HG03342 (cell line): ENCODE data around the gene ELOVL3.
"Not testable (repeated sequence)": the region's sequence is repeated elsewhere in the genome, so short reads cannot be mapped to it uniquely, and the experiment has no call there.

Experiments used
- ATAC-seq: cut with Tn5 transposase; IDR thresholded peaks from one replicate; pipeline ENCODE4 v1.9.1; 2021; ENCODE audit warnings: mild to moderate bottlenecking, moderate library complexity; ENCODE audit not compliant: unreplicated experiment

ELOVL3 gene

DNA sequence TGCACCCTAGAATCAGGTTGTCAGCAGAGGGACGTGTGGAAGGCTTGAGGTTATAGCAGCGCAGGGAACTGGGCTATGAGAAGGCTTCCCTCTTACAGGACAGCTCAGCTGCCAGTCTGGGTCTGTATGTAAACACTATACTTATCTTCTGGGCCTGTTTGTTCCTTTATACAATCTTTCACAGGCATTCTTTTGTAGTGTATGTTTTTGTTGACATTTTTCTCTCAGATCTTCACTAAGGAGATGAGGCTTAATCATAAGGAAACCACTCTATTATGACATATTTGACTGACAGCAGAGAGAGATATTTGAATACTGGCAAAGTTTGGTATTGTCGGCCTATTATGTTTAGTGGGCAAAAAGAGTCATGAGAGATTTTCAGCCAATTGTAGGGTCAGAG lies 20.2 kb downstream of the ELOVL3 start:
- ATAC-seq, result no peak

DNA sequence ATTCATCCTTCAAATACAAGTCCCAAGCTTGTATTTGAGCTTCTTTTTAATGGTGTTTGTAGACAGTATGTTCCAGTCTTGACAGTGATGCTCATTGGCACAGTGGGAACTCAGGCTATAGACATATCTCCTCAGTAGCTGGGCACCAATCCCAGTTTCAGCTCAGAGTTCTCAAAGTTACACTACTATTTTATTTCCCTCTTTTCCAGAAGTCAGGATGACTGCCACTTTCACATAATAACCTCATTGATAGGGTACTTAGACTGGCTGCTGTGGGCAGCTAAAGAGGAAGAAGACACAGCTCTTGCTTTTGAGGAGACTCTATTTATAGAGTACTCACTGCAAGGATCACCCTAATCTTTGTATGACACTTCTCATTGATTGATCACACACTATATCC lies 21.6 kb downstream of the ELOVL3 start:
- no peak for ATAC-seq

DNA sequence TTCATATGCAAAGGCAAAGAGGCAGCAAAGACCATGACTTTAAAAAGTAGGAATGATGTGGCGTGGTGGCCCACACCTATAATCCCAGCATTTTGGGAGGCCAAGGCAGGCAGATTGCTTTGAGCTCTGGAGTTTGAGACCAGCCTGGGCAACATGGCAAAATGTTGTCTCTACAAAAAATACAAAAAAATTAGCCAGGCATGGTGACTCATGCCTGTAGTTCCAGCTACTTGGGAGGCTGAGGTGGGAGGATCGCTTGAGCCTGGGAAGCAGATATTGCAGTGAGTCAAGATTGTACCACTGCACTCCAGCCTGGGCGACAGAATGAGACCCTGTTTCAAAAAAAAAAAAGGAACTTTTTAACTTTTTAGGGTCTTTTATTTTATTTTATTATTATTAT lies 26.4 kb downstream of the ELOVL3 start:
- not testable (repeated sequence) for ATAC-seq

DNA sequence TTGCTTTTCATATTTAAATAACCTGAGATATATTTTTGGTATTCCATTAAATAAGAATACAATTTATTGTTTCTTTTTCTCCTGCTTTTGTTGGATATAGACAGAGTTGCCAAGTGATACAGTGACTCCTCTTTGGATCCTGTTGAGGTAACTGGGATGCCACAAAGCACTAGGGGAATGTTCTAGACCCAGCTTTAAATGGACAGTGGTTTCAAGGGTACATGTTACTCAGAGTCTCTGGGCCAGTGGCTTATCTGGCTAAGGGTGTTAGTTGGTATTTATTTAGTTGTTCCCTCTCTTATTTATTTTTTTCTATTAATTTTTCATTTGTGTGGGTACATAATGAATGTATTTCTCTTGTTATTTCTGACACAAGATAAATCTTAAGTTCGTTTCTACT lies 28.3 kb downstream of the ELOVL3 start:
- ATAC-seq, result no peak

DNA sequence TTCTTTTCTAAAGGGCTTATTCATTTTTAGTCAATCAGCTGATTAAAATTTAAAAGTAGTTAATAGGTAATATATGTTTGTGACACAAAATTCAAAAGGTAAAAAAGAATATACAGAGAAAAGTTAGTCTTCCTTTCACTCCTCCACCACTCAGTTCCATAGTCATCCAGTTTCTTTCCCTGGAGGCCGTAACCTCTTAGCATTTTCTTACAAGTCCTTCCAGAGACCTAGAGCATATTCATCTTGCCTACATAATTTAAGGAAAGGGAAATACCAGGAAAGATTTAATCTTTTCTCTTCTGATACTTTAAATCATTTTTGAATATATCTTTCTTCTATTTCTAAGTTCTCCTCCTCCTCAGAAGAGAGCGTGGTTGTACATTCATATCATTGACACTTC lies 29.3 kb downstream of the ELOVL3 start:
- no peak for ATAC-seq

GRCh38 chr10:102261196-102261595 lies 35.1 kb downstream of the ELOVL3 start:
- ATAC-seq, result no peak

DNA sequence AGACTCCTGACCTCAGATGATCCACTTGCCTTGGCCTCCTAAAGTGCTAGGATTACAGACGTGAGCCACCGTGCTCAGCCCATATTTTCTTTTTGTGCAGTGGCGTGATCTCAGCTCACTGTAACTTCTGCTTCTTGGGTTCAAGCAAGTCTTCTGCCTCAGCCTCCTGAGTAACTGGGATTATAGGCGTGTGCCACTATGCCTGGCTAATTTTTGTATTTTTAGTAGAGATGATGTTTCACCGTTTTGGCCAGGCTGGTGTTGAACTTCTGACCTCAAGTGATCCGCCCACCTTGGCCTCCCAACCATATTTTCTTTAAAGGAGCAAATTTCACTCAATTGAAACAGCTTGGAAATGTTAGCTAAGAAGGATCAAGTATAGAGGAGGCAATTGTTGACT lies 35.7 kb downstream of the ELOVL3 start:
- ATAC-seq, result no peak

DNA sequence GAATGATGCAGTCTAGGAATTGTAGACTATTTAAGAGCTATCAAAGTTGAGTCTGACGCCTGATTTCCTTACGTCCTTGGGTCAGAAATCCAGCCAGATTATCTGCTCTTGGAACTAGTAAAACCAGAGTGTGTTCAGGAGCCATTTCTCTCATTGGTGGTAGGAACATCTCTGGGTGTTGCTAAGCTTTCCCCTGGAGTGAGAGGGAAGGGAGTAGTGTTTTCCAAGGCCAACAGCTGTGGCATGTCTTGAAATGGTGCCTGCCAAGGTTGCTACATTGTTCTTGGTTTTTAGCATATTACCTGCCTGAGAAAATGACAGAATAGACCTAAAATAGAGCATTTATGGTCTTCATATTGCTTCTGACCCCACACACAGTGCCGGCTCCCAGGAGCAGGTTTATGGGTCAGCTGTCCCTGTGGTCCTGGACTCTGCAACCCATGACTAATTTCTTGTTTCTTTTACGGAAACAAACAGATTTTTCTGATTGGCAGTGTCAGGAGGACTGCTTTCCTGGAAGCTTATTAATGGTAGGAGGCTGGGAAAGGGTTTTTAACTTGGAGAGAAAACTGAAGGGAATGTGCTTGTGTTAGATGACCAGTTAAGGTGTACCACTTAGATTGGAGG lies 36.8 kb downstream of the ELOVL3 start:
- ATAC-seq, result no peak

GRCh38 chr10:102264371-102264770 lies 38.3 kb downstream of the ELOVL3 start:
- no peak for ATAC-seq

DNA sequence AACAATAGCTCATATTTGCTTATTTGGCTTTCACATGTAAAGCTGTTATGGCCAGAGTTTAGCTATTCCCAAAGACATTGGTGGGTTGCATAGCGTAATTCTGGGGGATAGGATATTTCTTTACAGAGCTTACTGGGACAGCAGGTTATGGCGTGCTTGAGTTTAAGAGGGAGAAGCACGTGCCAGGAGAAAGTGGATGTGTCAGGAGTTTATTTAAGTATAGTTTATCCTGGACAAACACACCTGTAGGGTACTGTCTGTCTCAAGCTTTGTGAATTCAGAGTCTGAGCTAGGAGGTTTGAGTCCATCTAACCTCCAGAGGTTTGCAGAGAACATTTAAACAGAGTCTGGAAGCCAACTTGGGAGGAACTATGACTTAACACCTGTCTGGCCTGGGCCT lies 40.6 kb downstream of the ELOVL3 start:
- ATAC-seq, result no peak

DNA sequence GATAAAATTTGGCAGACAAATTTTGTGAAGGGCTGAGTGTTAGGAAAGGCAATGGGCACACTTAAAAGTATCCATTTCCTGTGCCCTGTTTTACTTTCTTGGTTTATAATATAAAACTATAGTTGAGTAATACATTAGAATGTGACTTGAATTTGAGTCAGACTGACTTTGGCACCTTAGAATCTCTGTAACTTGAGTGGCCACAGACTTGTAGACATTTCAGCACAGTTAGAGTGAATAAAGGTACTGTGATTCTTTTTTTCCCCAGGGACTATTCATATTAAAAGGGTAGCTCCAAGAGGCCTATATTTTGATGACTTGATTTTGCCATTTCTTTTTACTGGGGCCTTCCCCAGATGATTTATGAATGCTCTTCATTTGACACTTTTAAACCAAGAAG lies 41.6 kb downstream of the ELOVL3 start:
- no peak for ATAC-seq

- no peak for ATAC-seq
These were observed 42.3 kb downstream of the ELOVL3 start for GRCh38 chr10:102268375-102268888.

DNA sequence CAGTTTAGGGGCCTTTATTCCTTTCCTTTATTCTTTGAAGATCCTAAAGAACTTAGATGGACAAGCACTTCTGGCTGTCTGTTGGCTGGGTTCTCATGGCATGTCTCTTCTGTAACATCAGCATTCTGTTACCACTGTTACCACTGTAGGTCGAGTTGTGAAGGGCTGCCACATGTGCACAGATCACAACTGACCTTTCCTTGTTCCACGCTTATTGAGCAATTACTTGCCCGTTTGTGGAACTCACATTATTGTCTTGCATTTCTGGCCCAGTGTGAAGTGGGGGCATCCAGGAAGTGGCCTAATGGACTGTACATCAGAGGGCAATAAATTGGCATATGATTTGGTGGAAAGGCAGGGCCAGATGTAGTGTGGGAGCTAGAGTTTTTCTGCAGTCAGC lies 42.9 kb downstream of the ELOVL3 start:
- ATAC-seq, result no peak

GRCh38 chr10:102274062-102274461 lies 48.0 kb downstream of the ELOVL3 start:
- ATAC-seq, result no peak

DNA sequence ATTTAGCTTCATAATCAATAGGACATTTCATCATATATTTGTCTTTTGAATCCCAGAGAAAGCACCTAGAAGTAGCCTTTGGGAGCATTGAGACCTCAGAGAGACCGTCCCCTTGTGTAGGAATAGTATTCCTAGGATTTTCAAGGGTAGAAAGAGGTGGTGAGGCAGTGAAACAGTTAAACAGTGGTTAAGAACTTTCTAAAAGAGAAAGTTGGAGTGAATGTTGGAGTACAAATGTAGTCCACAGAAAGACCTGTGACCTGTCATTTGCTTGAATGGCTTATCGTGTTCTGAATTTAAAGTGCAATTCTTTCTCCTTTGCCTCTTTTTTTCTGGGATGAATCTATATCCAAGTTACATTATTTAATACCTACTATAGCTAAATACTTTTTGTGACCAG lies 49.2 kb downstream of the ELOVL3 start:
- ATAC-seq, result no peak

GRCh38 chr10:102279104-102279503 lies 53.0 kb downstream of the ELOVL3 start:
- no peak for ATAC-seq
